Skeletal muscle cell (primary cell): ENCODE data around the gene MYL3.

ENCODE experiments used
- DNase-seq: peaks from one replicate; pipeline ENCODE4 v3.0.0-alpha.2; 2010; ENCODE audit warnings: low read depth
- H3K4me3 ChIP-seq: 2 replicates; pipeline ENCODE4 v1.5.1; 2011; ENCODE audit warnings: low read depth, mild to moderate bottlenecking, control low read depth, low read length, moderate library complexity

MYL3 gene

GRCh38 chr3:46867550-46867898 lies 4.3 kb upstream of the MYL3 start:
- no peak overlapping the region for H3K4me3 ChIP-seq
- no peak for DNase-seq

DNA sequence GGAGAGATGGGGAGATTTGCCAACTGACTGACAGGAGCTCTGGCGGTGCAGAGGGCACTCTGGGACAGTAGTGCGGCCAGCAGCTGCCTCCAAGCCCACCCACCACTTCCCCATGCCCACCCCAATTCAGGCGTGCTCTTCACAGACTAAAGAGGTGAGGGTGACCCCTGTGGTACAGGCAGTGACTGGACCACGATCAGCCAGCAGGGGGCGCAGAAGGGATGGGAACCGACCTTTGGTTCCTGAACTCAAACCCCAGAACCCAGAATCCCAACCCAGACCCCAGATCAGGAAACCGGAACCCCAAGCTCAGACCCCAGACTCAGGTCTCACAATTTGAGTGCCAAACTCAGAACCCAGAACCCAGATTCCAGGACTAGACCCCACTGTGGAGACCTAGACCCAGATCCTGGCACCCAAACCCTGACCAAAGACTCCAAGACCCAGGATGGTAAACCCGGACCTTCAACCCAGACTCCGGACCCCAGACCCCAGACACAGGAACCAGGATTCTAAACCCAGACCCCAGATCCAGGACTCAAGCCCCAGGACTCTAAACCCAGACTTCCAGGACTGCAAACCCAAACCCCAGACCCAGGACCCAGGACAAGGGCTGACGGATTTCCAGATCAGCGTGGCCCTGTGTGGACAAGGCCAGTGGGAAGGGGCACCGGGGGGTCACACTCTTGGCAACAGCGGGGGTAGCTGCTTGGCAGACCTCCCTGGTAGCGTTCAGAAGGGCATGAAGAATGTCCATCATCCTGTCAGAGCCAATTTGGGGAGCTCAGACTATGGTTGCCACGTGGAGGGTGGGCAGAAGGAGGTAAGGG lies 3.7 kb upstream of the MYL3 start:
- H3K4me3 ChIP-seq: no peak overlapping the region
- no peak for DNase-seq

DNA sequence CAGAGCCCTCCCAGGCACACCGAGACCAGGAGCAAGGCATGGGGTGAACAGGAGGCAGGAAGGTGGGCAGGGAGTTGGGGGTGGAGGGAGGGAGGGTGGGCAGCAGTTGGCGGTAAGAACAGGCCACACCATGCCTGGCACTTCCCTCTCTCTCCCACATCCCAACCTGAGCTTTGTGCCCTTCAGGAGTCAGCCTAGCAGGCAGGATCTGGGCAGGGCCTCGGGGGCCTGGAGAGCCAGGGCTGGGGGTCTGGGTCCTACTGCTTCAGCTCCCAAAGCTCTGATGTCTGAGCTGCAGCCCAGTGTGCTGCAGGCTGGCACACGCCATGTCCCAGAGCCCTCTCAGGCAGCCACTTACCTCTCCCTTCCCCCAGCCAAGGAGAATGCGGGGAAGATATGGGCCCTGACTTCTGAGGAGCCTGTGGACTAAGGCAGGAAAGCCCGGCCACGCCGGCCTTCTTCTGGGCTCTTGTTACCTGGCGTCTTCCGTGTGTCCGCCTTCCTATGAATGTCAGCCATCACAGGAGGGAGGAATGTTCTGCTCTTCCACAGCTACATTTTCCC lies 2.9 kb upstream of the MYL3 start:
- no peak overlapping the region for H3K4me3 ChIP-seq
- DNase-seq: no peak

DNA sequence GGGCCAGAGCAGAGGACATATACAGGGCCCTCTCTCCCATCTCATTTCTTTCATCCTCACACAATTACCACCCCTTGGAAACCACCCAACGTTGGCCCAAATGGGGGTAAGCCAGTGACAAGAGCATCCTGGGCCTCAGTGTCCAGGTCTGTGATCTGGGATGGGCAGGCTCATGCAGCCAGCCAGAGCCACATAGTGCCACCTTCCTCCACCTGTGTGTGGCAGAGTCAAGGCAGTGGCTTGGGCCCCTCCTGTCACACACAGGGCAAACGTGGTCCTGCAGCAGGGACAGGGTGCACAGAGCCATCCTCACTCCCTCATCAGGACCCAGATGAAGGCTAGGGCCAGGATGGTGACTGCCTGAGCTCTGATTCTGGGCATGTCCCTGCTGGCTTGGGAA lies 2.3 kb upstream of the MYL3 start:
- DNase-seq: no peak
- no peak overlapping the region for H3K4me3 ChIP-seq

- no peak for DNase-seq
- no peak overlapping the region for H3K4me3 ChIP-seq
These were observed 1.8 kb upstream of the MYL3 start for GRCh38 chr3:46865031-46865507.

- DNase-seq: no peak
- H3K4me3 ChIP-seq: no peak overlapping the region
These were observed 1.0 kb upstream of the MYL3 start for GRCh38 chr3:46864061-46864881.

DNA sequence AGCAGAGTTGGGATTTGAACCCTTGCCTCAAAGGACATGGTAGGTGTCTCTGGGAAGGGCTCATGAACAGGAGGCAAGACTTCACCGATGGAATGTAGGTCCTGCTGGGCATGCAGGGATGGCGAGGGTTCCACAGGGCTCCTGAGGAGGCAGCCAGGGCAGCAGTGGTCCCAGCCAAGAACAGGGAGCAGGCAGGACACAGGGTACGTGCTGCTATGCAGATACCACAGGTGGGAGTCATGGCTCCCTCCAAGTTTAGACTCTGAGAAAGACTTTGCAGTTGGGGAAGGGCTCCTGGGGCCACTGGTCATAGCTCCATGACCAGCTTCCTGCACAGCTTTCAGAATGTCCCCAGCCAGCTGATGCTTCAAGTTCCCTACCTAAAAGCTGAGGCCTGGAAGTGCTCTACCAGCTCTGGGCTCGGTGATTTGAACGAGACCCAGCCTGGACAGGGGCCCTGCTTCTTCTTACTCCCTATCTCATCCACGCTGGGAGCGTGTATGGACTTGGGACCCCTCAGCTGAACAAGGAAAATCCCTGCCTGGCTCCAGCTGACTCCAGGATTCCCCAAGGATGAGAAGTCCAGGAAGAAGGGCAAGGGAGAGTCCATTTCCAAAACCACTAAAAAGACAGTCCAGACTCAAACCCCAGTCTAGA lies 747 bp downstream of the MYL3 start:
- DNase-seq: no peak
- no peak overlapping the region for H3K4me3 ChIP-seq

- DNase-seq: no peak
- no peak overlapping the region for H3K4me3 ChIP-seq
These were observed 1.5 kb downstream of the MYL3 start for GRCh38 chr3:46861605-46862368.

DNA sequence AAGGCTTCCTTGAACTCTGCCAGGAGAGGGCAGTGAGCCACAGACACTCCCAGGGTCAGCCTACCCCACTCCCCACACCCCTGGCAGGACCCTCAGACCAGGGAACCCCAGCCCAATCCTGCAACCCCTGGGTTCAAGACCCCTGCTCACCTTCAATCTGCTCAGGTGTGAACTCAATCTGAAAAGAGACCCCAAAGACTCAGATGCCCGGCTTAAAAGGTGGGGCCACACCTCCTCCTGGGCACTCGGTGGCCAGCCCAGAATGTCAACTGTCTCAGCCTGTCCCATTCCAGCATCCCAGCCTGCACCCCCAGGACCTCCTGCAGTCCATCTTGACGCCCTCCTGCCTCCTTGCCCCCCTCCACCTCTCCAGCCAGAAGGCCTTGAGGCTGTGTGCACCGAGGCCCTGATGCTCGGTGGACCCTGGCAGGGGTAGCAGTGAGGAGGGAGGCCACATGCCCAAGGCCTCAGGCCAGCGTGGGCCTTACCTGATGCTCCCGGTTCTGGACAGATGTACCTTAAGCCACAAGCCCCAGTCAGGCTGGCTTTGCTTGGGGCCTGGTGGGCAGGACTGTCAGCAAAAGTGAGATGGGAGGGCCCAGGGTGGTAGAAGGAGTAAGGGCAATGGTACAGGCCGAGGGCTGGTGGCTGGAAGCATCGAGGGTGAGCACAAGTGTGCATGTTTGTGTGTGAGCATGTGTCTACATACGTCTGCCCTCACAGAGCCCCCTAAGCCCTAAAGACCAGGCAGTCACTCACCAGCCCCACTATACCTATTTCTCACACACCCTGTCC lies 2.2 kb downstream of the MYL3 start:
- H3K4me3 ChIP-seq: no peak overlapping the region
- DNase-seq: no peak

- no peak for DNase-seq
- H3K4me3 ChIP-seq: no peak overlapping the region
These were observed 3.0 kb downstream of the MYL3 start for GRCh38 chr3:46860017-46860809.

- no peak for DNase-seq
- H3K4me3 ChIP-seq: no peak overlapping the region
These were observed 4.1 kb downstream of the MYL3 start for GRCh38 chr3:46859001-46859710.

- H3K4me3 ChIP-seq: no peak overlapping the region
- DNase-seq: no peak
These were observed 4.8 kb downstream of the MYL3 start for GRCh38 chr3:46858456-46858855.

DNA sequence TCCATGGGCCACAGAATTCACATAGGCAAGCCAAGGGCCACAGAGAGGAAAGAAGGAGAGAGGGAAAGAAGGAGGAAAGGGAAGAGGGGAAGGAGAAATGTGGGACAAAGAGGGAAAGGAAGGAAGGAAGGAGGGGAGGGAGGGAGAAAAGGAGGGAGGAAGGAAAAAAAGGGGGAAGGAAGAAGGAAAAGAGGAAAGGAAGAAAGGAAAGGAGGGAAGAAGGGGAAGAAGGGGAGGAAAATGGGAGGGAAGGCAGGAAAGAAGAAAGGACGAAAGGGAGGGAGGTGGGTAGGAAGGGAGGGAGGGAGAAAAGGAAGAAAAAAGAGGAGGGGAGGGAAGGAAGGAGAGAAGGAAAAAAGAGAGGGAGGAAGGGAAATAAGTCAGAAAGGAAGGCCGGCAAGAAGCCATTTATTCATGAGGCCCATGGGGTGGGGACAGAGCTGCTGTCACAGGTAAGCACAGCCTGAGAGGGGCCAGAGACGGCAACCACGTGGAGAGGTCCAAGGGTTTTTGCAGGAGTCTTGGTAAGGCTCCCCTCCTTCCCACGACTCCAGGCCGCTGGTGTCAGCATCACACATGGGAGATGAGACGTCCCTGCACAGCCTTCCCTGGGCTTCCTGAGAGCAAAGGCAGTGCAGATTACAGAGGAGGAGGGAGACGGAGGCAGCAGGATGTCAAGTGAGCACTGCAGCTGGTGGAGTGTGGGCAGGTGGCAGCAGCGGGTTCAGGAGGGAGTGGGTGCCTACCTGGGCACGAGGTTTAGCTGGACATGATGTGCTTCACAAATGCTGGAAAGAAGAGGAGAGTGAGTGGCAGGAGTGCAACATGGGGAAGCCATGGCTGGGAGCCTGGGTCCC lies 5.5 kb downstream of the MYL3 start:
- no peak for DNase-seq
- H3K4me3 ChIP-seq: no peak overlapping the region

DNA sequence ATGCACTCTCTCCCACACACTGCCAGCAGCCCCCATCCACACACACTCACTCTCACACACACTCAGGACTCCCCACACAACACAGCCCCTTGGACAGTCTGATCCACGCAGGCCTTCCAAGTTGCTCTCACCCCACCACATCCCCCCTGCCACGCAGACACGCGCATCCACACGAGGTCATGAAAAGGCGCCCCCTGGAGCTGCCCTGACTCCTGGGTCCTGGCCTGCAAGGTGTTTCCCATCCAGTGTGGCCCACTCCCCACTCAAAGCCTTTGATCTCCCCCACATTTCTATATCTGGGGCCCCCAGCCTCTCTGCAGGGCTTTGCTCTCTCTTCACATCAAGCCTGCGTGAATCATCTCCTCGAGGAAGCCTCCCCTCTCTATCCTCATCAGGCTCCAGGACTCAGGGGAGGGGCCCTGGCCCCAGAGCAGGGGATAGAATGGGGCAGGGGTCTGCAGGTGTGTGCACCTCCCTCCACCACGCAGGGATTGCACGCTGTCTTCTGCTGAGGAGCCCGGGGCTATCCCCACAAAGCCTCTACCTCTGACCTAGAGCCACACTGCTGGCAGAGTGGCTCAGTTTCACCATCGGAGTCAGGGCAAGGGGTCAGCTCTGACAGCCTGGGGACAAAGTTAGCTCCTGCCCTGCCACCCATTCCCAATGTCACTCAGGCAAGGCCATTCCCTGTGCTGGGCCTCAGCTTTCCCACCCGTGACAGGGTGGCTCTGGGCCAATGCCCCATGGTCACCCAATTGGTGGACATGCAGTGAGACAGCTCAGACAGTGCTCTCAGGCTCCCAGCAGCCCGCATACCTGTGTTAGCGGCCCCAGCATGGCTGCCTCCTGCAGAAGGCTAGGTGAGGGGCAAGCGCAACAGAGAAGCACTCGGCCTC lies 6.4 kb downstream of the MYL3 start:
- DNase-seq: no peak
- no peak overlapping the region for H3K4me3 ChIP-seq

- no peak for DNase-seq
- no peak overlapping the region for H3K4me3 ChIP-seq
These were observed 8.7 kb downstream of the MYL3 start for GRCh38 chr3:46854555-46854991.
